Neural progenitor cell (in vitro differentiated cells): ENCODE measurements around the gene SRSF10.

Experiments
- EZH2phosphoT487 ChIP-seq: fragments of 200-600 bp; sonication (generic); IDR thresholded peaks from 2 replicates; pipeline ENCODE4 v1.6.1; 2017; ENCODE audit warnings: antibody characterized with exemption
- TF ChIP-seq, protein P1 (sequence below): fragments of 200-600 bp; sonication (generic); IDR thresholded peaks from 2 replicates; pipeline ENCODE4 v1.5.1; 2017; ENCODE audit warnings: antibody characterized with exemption, mild to moderate bottlenecking

DNA sequence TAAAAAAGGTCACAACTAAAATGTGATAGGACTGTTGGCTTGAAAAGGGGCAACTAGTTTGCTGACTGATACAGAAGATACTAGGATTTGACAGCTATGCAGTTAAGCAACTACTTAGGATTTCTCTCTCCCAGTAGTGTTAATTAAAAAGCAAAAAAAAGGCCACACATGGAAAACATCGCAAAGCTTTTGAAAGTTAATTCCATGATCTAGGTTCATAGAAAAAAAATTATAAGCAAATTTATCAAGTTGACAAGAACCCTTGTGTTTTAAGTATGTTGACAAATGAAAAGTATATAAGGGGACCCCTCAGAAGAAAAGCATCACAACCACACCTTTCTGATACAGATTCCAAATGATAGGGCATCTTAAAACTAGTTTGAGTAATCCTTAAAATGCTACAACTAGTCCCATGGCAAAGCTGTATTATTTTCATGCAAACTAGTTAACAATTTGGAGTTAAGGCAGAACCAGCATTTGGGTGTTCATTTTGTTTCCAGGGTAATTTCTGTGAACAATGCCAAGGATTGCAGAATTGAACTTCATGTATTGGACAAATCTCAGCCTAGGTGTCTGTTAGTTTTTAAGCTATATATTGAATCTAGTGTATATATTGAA lies 16.4 kb downstream of the SRSF10 start:
- TF ChIP-seq, protein P1, sequence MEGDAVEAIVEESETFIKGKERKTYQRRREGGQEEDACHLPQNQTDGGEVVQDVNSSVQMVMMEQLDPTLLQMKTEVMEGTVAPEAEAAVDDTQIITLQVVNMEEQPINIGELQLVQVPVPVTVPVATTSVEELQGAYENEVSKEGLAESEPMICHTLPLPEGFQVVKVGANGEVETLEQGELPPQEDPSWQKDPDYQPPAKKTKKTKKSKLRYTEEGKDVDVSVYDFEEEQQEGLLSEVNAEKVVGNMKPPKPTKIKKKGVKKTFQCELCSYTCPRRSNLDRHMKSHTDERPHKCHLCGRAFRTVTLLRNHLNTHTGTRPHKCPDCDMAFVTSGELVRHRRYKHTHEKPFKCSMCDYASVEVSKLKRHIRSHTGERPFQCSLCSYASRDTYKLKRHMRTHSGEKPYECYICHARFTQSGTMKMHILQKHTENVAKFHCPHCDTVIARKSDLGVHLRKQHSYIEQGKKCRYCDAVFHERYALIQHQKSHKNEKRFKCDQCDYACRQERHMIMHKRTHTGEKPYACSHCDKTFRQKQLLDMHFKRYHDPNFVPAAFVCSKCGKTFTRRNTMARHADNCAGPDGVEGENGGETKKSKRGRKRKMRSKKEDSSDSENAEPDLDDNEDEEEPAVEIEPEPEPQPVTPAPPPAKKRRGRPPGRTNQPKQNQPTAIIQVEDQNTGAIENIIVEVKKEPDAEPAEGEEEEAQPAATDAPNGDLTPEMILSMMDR: no peak
- TF ChIP-seq EZH2phosphoT487: no peak
